Trophoblast cell (in vitro differentiated cells and primary cell): Measurements from ENCODE around the gene TNP1.

Source experiments
- DNase-seq, 2 donors: peaks; one replicate each; pipeline ENCODE4 v3.0.0-alpha.2; 2016
- H2AFZ ChIP-seq: 2 replicates; pipeline ENCODE4 v1.6.1; 2013; ENCODE audit warnings: low read length, moderate library complexity, mild to moderate bottlenecking; ENCODE audit not compliant: insufficient read depth, poor library complexity
- H2AK5ac ChIP-seq: 2 replicates; pipeline ENCODE4 v1.6.1; 2013; ENCODE audit warnings: mild to moderate bottlenecking, low read length
- H2BK120ac ChIP-seq: 2 replicates; pipeline ENCODE4 v1.6.1; 2013; ENCODE audit warnings: low read length, mild to moderate bottlenecking, moderate library complexity; ENCODE audit not compliant: insufficient read depth, poor library complexity
- H2BK12ac ChIP-seq: 2 replicates; pipeline ENCODE4 v1.6.1; 2013; ENCODE audit warnings: mild to moderate bottlenecking, low read length, moderate library complexity
- H2BK5ac ChIP-seq: 2 replicates; pipeline ENCODE4 v1.6.1; 2013; ENCODE audit warnings: low read length, low read depth, moderate library complexity, mild to moderate bottlenecking; ENCODE audit not compliant: poor library complexity
- H3K14ac ChIP-seq: 2 replicates; pipeline ENCODE4 v1.6.1; 2013; ENCODE audit warnings: mild to moderate bottlenecking, low read length
- H3K18ac ChIP-seq: 2 replicates; pipeline ENCODE4 v1.6.1; 2013; ENCODE audit warnings: mild to moderate bottlenecking, low read length
- H3K23ac ChIP-seq: 2 replicates; pipeline ENCODE4 v1.6.1; 2013; ENCODE audit warnings: low read length
- H3K27ac ChIP-seq: 2 replicates; pipeline ENCODE4 v1.5.1; 2013; ENCODE audit warnings: low read depth, mild to moderate bottlenecking, inconsistent platforms, low read length, moderate library complexity
- H3K27me3 ChIP-seq: 2 replicates; pipeline ENCODE4 v1.6.1; 2013; ENCODE audit warnings: inconsistent platforms, mild to moderate bottlenecking, low read length, moderate library complexity; ENCODE audit not compliant: insufficient read depth
- H3K36me3 ChIP-seq, 2 experiments: 1 replicate in 1 of 2; 2 replicates in 1 of 2; pipeline ENCODE4 v1.6.1; 2013; ENCODE audit warnings: low read length in 2 of 2, mild to moderate bottlenecking in 2 of 2, moderate library complexity in 1 of 2; ENCODE audit not compliant: insufficient read depth in 2 of 2, control insufficient read depth in 1 of 2
- H3K4ac ChIP-seq: 2 replicates; pipeline ENCODE4 v1.6.1; 2013; ENCODE audit warnings: low read depth, mild to moderate bottlenecking, low read length, moderate library complexity
- H3K4me1 ChIP-seq, 2 experiments: 1 replicate in 1 of 2; 2 replicates in 1 of 2; pipeline ENCODE4 v1.6.1; 2013; ENCODE audit warnings: low read length in 2 of 2, mild to moderate bottlenecking in 2 of 2, moderate library complexity in 1 of 2; ENCODE audit not compliant: insufficient read depth in 2 of 2, control insufficient read depth in 1 of 2
- H3K4me2 ChIP-seq: 2 replicates; pipeline ENCODE4 v1.6.1; 2013; ENCODE audit warnings: inconsistent platforms, mild to moderate bottlenecking, low read length, moderate library complexity
- H3K4me3 ChIP-seq: 2 replicates; pipeline ENCODE4 v1.5.1; 2013; ENCODE audit warnings: mild to moderate bottlenecking, low read depth, low read length, inconsistent platforms
- H3K79me1 ChIP-seq: one replicate; pipeline ENCODE4 v1.6.1; 2013; ENCODE audit warnings: low read length
- H3K79me2 ChIP-seq: 2 replicates; pipeline ENCODE4 v1.6.1; 2013; ENCODE audit warnings: low read length, mild to moderate bottlenecking; ENCODE audit not compliant: control insufficient read depth, insufficient read depth, poor library complexity
- H3K9ac ChIP-seq: 2 replicates; pipeline ENCODE4 v1.6.1; 2013; ENCODE audit warnings: mild to moderate bottlenecking, low read length
- H3K9me3 ChIP-seq: 2 replicates; pipeline ENCODE4 v1.6.1; 2013; ENCODE audit warnings: low read depth, mild to moderate bottlenecking, control low read depth, inconsistent platforms, low read length; ENCODE audit not compliant: insufficient read depth
- H4K12ac ChIP-seq: 2 replicates; pipeline ENCODE4 v1.6.1; 2013; ENCODE audit warnings: low read depth, mild to moderate bottlenecking, low read length, moderate library complexity
- H4K8ac ChIP-seq: 2 replicates; pipeline ENCODE4 v1.6.1; 2013; ENCODE audit warnings: low read depth, mild to moderate bottlenecking, low read length, moderate library complexity
- H4K91ac ChIP-seq: one replicate; pipeline ENCODE4 v1.6.1; 2013; ENCODE audit warnings: low read depth, mild to moderate bottlenecking, low read length, moderate library complexity
- WGBS: extraction: QIAGEN DNeasy Blood & Tissue Kit; methylation state at CpG from one replicate; pipeline ENCODE4 v1.1.7; 2013; ENCODE audit warnings: missing lambda C conversion rate; ENCODE audit not compliant: insufficient read length, insufficient coverage; ENCODE audit errors: extremely low coverage; 5-methylcytosine and 5-hydroxymethylcytosine counted together

The TNP1 gene

GRCh38 chr2:216827073-216827720, 32.7 kb downstream of the TNP1 start:
- no peaks in the 10 kb centered on the region for H3K79me1 ChIP-seq
- no peak overlapping the region for H4K8ac ChIP-seq
- no peaks in the 10 kb centered on the region for H3K27me3 ChIP-seq
- H2BK12ac ChIP-seq, result no peak overlapping the region
- no peak overlapping the region for H3K27ac ChIP-seq
- WGBS, result no CpG with 5 or more reads among the region's 6 CpGs
- H3K14ac ChIP-seq, result no peak overlapping the region
- no peak overlapping the region for H2BK5ac ChIP-seq
- H3K23ac ChIP-seq, result no peak overlapping the region
- no peak overlapping the region for H2BK120ac ChIP-seq
- no peak overlapping the region for H3K4me2 ChIP-seq
- no peaks in the 10 kb centered on the region for H3K79me2 ChIP-seq
- no peaks in the 10 kb centered on the region for H3K4me1 ChIP-seq
- DNase-seq, result no peak
- no peak overlapping the region for H3K4ac ChIP-seq
- no peak overlapping the region for H4K91ac ChIP-seq
- no peak overlapping the region for H2AK5ac ChIP-seq
- H4K12ac ChIP-seq, result no peak overlapping the region
- no peak overlapping the region for H2AFZ ChIP-seq
- no peak overlapping the region for H3K18ac ChIP-seq
- H3K9me3 ChIP-seq, result no peaks in the 10 kb centered on the region
- no peak overlapping the region for H3K4me3 ChIP-seq
- no peaks in the 10 kb centered on the region for H3K36me3 ChIP-seq
- no peak overlapping the region for H3K9ac ChIP-seq

DNA sequence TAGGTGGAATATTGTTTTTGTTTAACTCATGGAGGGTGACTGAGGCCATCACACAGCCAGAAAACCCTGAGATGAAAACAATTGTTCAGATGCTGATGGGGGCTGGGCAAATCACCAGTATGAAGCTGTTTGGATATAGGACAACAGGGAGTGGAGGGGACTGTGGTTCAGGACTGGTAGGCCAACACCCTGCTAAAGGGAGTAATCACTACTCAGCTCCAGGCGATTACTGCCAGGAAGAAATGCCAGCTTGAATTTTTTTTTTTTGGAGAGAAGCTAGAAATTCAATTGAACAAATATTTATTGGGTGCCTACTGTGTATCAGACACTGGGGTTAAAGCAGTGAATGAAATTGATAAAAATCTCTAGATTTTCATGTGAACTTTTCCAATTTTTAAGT, 37.4 kb downstream of the TNP1 start:
- H2BK120ac ChIP-seq, result no peak overlapping the region
- H3K27ac ChIP-seq, result no peak overlapping the region
- H2BK5ac ChIP-seq, result no peak overlapping the region
- H3K36me3 ChIP-seq, result no peaks in the 10 kb centered on the region
- H3K18ac ChIP-seq, result no peak overlapping the region
- no peak overlapping the region for H4K12ac ChIP-seq
- H3K9me3 ChIP-seq, result no peaks in the 10 kb centered on the region
- H3K79me1 ChIP-seq, result no peaks in the 10 kb centered on the region
- no peak for DNase-seq
- H2BK12ac ChIP-seq, result no peak overlapping the region
- no peak overlapping the region for H3K4me2 ChIP-seq
- no peaks in the 10 kb centered on the region for H3K79me2 ChIP-seq
- no peak overlapping the region for H4K91ac ChIP-seq
- no peak overlapping the region for H2AFZ ChIP-seq
- H3K14ac ChIP-seq, result no peak overlapping the region
- H3K9ac ChIP-seq, result no peak overlapping the region
- H2AK5ac ChIP-seq, result no peak overlapping the region
- no peaks in the 10 kb centered on the region for H3K4me1 ChIP-seq
- H4K8ac ChIP-seq, result no peak overlapping the region
- H3K4ac ChIP-seq, result no peak overlapping the region
- no peak overlapping the region for H3K4me3 ChIP-seq
- H3K23ac ChIP-seq, result no peak overlapping the region
- no peaks in the 10 kb centered on the region for H3K27me3 ChIP-seq
- no CpG with 5 or more reads among the region's 1 CpG for WGBS

- H2BK120ac ChIP-seq, result no peak overlapping the region
- H2BK12ac ChIP-seq, result no peak overlapping the region
- H4K8ac ChIP-seq, result no peak overlapping the region
- no peak overlapping the region for H3K9ac ChIP-seq
- no peaks in the 10 kb centered on the region for H3K9me3 ChIP-seq
- DNase-seq, result no peak
- no peaks in the 10 kb centered on the region for H3K4me1 ChIP-seq
- H3K36me3 ChIP-seq, result no peaks in the 10 kb centered on the region
- H3K4ac ChIP-seq, result no peak overlapping the region
- H3K79me2 ChIP-seq, result no peaks in the 10 kb centered on the region
- H3K4me3 ChIP-seq, result no peak overlapping the region
- no peaks in the 10 kb centered on the region for H3K79me1 ChIP-seq
- H2AK5ac ChIP-seq, result no peak overlapping the region
- H3K27me3 ChIP-seq, result no peaks in the 10 kb centered on the region
- H3K23ac ChIP-seq, result no peak overlapping the region
- no peak overlapping the region for H2AFZ ChIP-seq
- no peak overlapping the region for H3K14ac ChIP-seq
- H3K4me2 ChIP-seq, result no peak overlapping the region
- H4K91ac ChIP-seq, result no peak overlapping the region
- H4K12ac ChIP-seq, result no peak overlapping the region
- no peak overlapping the region for H3K27ac ChIP-seq
- no peak overlapping the region for H3K18ac ChIP-seq
- no CpG with 5 or more reads among the region's 3 CpGs for WGBS
- H2BK5ac ChIP-seq, result no peak overlapping the region
These were observed 39.2 kb downstream of the TNP1 start for GRCh38 chr2:216820709-216821108.

DNA sequence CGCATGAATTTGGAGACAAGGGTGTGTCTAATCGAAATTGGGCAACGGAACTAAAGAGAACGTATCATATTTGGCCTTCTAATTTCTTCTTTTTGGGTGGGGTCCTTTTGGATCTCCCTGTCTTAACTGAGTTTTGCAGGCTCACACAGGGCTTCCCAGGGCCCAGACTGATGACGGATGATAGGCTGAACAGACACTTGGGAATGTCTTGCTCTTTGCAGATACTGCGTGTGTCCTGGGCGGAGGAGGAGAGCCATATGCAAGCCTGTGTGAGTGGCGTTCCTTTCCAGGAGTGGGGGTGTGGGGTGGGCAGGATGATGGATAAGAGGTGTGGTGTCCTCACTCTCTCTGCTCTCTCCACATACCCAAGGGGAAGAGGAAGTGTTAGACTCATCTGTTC, 40.1 kb downstream of the TNP1 start:
- Histone ChIP-seq H2BK5ac (no peak overlapping the region), H4K8ac (no peak overlapping the region), H2AK5ac (no peak overlapping the region), H3K23ac (no peak overlapping the region), H3K9ac (no peak overlapping the region), H3K4me3 (no peak overlapping the region), H3K4me1 (no peaks in the 10 kb centered on the region), H4K12ac (no peak overlapping the region), H3K18ac (no peak overlapping the region), H2BK120ac (no peak overlapping the region), H3K27ac (no peak overlapping the region), H3K79me1 (no peaks in the 10 kb centered on the region), H3K9me3 (no peaks in the 10 kb centered on the region), H3K27me3 (no peaks in the 10 kb centered on the region), H3K36me3 (no peaks in the 10 kb centered on the region), H4K91ac (no peak overlapping the region), H3K4me2 (no peak overlapping the region), H2AFZ (no peak overlapping the region), H2BK12ac (no peak overlapping the region), H3K14ac (no peak overlapping the region), H3K79me2 (no peaks in the 10 kb centered on the region), H3K4ac (no peak overlapping the region)
- no peak for DNase-seq
- no CpG with 5 or more reads among the region's 8 CpGs for WGBS
